ENCODE measurements around the gene TMEM59L. TPM values are rescaled to one million over a fixed set of nuclear protein-coding genes. Genes with fewer than 3 reads are reported as not detected.

Gene TMEM59L
- polyA plus RNA-seq, 1 of the 3 experiments (the other 2 are of a cell fraction) = 9.6 TPM

DNA sequence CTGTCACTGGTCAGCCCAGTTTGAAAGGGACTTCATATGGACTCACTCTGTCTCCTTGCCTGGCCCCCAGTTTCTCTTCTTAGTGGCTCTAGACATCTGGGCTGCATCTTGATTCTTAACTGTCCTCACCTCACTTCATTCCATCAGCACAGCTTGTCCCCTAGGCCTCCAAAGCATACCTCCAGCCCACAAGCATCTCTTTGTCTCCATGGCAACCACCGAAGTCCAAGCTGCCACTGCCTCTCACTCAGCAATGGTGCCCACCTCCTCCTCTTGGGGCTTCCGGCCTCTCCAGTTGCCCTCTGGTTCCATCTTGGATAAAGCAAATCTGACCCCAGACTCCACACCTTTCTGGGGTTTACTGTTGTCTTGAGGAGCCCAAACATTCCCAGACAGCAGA, 14.2 kb downstream of the TMEM59L start:
- Histone ChIP-seq H3K4me3 (ENCODE audit: low read depth in 2 of 2, low read length in 1 of 2) (no peak overlapping the region), H3K4me2 (no peak overlapping the region), H3K36me3 (replicated peaks in 1 of 2; ENCODE audit: control insufficient read depth in 1 of 2, insufficient read depth in 2 of 2, low read length in 1 of 2) (no peaks in the 10 kb centered on the region), H3K9ac (no peak overlapping the region), H3K27me3 (ENCODE audit: insufficient read depth) (no peaks in the 10 kb centered on the region), H3K9me3 (no peaks in the 10 kb centered on the region), H3K27ac (ENCODE audit: low read depth in 2 of 2, low read length in 1 of 2) (no peak overlapping the region), H4K20me1 (ENCODE audit: insufficient read depth) (no peaks in the 10 kb centered on the region), H3K4me1 (ENCODE audit: control insufficient read depth in 1 of 2, insufficient read depth in 2 of 2, low read depth in 1 of 2, low read length in 1 of 2) (peaks cover 0 to 7% of the 10 kb centered on the region in 2 experiments; a peak in 1 of 4 replicates), H2AFZ (ENCODE audit: low read depth) (no peak overlapping the region), H3K79me2 (ENCODE audit: insufficient read depth) (no peaks in the 10 kb centered on the region), H3F3A (replicated peaks; ENCODE audit: insufficient read depth) (no peaks in the 10 kb centered on the region), H3K9me2 (no peaks in the 10 kb centered on the region)
- no peak for TF ChIP-seq GABPA (IDR thresholded peaks at IDR 0.05; ENCODE audit: low read depth)
- TF ChIP-seq CHD2 (IDR thresholded peaks at IDR 0.05; ENCODE audit: low read length, partially characterized antibody) = no peak
- TF ChIP-seq TEAD4 (IDR thresholded peaks at IDR 0.05; ENCODE audit: borderline replicate concordance, insufficient read depth) = no peak
- no peak for TF ChIP-seq SIN3A (IDR thresholded peaks at IDR 0.05; ENCODE audit: borderline replicate concordance, low read depth, low read length)
- TF ChIP-seq YY1 (IDR thresholded peaks at IDR 0.05; ENCODE audit: low read depth) = no peak
- TF ChIP-seq USF2 (IDR thresholded peaks at IDR 0.05; ENCODE audit: borderline replicate concordance, low read depth, low read length) = no peak
- TF ChIP-seq, protein P1, sequence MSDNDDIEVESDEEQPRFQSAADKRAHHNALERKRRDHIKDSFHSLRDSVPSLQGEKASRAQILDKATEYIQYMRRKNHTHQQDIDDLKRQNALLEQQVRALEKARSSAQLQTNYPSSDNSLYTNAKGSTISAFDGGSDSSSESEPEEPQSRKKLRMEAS (IDR thresholded peaks at IDR 0.05; ENCODE audit: low read depth) = no peak
- TF ChIP-seq REST (IDR thresholded peaks at IDR 0.05; ENCODE audit: low read depth, low read length) = no peak
- no peak for TF ChIP-seq GATA2 (CRISPR knock-in tag; IDR thresholded peaks at IDR 0.05)
- TF ChIP-seq, protein P2, sequence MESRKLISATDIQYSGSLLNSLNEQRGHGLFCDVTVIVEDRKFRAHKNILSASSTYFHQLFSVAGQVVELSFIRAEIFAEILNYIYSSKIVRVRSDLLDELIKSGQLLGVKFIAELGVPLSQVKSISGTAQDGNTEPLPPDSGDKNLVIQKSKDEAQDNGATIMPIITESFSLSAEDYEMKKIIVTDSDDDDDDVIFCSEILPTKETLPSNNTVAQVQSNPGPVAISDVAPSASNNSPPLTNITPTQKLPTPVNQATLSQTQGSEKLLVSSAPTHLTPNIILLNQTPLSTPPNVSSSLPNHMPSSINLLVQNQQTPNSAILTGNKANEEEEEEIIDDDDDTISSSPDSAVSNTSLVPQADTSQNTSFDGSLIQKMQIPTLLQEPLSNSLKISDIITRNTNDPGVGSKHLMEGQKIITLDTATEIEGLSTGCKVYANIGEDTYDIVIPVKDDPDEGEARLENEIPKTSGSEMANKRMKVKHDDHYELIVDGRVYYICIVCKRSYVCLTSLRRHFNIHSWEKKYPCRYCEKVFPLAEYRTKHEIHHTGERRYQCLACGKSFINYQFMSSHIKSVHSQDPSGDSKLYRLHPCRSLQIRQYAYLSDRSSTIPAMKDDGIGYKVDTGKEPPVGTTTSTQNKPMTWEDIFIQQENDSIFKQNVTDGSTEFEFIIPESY (IDR thresholded peaks at IDR 0.05; ENCODE audit: borderline replicate concordance, low read depth) = no peak
- POLR2A ChIA-PET = no interaction called here
- DNase-seq = no peak
- WGBS (ENCODE audit: low lambda C conversion rate) = 72% methylated on average over 2 of the region's 2 CpGs
- CTCF ChIA-PET = no interaction called here

Measured in SK-N-SH (cell line).